ENCODE data around the gene BMPR2.

- TF ChIP-seq CTCF (IDR thresholded peaks at IDR 0.05; ENCODE audit: poor library complexity) (no peak), EZH2 (IDR thresholded peaks at IDR 0.05; ENCODE audit: borderline replicate concordance) (no peak), EZH2phosphoT487 (IDR thresholded peaks at IDR 0.05; ENCODE audit: low read depth, severe bottlenecking, unreplicated experiment) (no peak)
Measured at GRCh38 chr2:202521470-202521869, 145.3 kb downstream of the BMPR2 start.

Data from hepatocyte (in vitro differentiated cells).